Measurements from ENCODE around the gene LRRC3.

GRCh38 chr21:44466351-44466954 is 11.1 kb downstream of the LRRC3 start:
- TF ChIP-seq GATA2 (IDR thresholded peaks at IDR 0.05; ENCODE audit: low read depth, low read length): no peak
- TF ChIP-seq GATA3 (IDR thresholded peaks at IDR 0.05; ENCODE audit: low read depth, low read length): no peak

All from SH-SY5Y (cell line).